ENCODE measurements around the gene SEPTIN12.

Gene SEPTIN12

GRCh38 chr16:4783951-4784336, 4.2 kb downstream of the SEPTIN12 start:
- no peak for DNase-seq

DNA sequence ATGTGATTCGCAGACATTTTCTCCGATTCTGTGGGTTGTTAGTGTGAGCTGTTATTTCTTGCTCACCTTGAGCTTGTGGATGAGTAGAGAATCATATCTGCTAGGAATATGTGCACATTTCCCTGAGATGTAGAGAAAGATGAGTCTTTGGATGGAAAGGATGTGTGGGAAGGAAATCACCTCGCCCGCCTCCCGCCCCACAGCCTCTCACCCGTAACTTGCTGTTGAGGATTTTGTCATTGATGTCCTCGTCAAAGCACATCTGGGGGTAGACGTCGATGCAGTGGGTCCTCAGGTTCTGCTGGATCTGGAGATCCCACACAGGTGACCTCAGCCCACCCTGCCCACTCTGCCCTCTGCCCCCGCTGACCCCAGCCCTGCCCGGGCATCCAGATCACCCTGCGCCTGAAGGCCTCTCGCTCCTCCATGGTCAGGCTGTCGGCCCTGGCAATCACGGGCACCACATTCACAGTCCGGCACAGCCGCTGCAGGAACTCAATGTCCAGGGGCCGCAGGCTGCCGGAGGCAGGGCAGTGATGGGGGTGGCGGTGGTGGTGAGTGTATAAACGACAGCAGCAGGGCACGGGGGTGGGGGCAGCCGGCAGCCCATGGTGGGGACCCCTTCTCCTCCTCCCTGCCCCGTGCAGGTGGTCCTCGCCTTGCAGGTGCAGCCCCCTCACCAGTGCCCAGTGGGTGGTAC, 4.7 kb downstream of the SEPTIN12 start:
- no peak for DNase-seq

DNA sequence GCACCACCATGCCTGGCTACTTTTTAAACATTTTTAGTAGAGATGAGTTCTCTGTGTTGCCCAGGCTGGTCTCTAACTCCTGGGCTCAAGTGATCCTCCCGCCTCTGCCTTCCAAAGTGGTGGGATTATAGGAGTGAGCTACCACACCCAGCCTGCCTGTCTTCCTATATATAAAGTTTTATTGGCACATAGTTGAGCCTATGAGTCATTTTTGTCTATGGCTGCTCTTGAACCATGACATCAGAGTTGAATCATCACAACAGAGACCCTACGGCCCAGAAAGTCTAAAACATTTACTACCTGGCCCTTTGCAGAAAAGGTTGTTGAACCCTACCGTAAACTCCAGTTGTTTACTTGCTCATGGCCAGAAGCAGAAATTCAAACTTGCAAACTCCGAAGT, 7.9 kb downstream of the SEPTIN12 start:
- no peak for DNase-seq

GRCh38 chr16:4778050-4778392, 10.1 kb downstream of the SEPTIN12 start:
- DNase-seq = no peak

- DNase-seq = no peak
Observed at GRCh38 chr16:4777339-4778049, 10.7 kb downstream of the SEPTIN12 start.

DNA sequence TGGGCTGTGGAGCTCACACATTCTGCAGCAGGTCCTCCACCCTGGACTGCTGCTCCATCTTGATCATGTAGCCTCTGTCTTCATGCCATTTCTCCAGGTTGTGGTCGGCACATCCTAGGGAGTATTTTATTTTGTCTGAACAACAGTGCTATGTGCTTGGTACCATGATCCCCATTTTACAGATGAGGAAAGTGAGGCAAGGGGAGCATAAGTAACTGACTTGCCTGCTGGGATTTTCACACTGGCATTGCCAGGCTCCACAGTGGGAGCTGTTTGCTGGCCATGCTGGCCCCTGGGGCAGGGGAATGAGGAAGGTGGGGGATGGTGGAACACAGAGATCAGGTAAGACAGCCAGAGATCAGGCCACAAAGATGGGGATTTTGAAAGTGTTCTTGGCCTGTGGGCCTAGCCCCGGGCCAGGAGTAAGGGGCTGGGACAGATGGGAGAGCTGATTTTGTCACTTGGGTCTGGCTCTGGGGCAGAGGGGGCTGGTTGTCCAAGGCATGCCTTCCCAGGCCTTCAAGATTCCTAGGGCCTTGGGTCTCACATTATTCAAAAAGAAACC, 11.9 kb downstream of the SEPTIN12 start:
- no peak for DNase-seq

- no peak for DNase-seq
Observed at GRCh38 chr16:4775005-4775404, 13.1 kb downstream of the SEPTIN12 start.

- no peak for DNase-seq
Observed at GRCh38 chr16:4772351-4772750, 15.8 kb downstream of the SEPTIN12 start.

GRCh38 chr16:4771646-4772045, 16.5 kb downstream of the SEPTIN12 start:
- no peak for DNase-seq

GRCh38 chr16:4769306-4769638, 18.9 kb downstream of the SEPTIN12 start:
- DNase-seq = no peak

DNA sequence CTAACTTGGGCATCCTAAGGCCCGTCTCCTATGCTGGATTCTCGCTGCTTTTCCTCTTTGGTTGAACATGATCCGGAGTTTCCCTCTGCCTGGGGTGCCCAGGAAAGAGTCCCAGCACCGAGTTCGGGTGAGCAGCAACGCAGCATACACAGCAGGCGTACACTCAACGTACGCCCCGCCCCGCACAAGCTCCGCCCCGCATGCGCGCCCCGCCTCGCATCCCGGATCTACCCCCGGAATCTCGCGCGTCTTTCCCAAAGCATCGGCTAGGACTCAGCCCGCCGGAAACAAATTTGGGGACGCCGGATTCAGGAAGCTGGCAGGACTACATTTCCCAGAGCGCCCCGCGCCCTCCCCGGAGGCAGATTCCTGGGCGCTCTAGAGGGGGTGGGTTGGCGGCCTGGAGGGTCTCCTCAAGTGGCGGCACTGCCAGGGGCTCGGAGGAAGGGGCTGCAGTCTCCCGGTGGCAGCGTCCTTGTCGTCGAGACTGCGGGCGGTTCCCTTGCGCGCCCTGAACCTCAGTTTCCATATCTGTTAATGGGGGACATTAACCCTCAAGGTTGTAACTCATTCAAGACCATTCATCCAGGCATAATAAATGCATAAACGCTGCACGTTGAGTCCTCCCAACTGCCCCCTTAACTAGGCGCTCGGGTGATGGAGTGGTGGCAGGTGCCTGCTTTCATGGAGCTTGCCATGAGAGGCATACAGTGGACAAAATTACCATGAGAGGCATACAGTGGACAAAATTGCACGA, 19.4 kb downstream of the SEPTIN12 start:
- peak; percentile 96 for DNase-seq

GRCh38 chr16:4767872-4768548, 20.1 kb downstream of the SEPTIN12 start:
- peak; percentile 18 for DNase-seq

DNA sequence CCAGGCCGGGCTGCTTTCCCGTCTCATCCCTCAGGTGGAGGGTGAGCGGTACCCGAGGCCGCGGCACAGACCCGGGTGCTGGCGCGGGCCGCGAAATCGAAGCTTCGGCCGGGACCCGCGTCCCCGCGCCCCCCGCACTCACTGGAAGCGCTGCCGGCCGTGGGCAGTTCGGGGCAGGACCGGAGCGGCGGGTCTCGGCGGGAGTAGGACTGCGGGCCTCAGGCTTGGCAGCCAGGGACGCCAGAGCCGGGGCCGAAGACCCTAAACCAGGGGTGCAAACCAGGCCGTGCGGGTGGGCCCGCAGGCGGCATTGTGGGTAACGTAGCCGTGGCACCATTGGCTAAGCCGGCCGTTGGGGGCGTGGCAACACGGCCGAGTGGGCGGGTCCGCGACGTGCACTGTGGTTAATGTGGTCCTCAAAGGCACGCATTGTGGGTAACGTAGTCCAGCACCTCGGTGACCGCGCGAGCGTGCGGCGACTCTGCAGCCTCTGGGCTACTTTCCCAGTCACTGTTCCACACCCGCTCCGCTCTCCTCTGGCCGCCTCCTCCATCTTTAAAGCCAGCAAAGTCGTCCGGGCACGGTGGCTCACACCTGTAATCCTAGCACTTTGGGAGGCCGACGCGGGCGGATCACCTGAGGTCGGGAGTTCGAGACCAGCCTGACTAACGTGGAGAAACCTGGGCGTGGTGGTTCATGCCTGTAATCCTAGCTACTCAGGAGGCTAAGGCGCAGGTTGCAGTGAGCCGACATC, 21.1 kb downstream of the SEPTIN12 start, which contains the start of gene ZNF500:
ZNF500 (minus strand) TSS at position 288 of the 754 bp plus-strand sequence. CDS start 1,184 bp downstream, outside the sequence.
- peak; percentile 95 for DNase-seq

GRCh38 chr16:4765511-4766474, 22.4 kb downstream of the SEPTIN12 start:
- DNase-seq = no peak

GRCh38 chr16:4763791-4764190, 24.4 kb downstream of the SEPTIN12 start:
- no peak for DNase-seq

DNA sequence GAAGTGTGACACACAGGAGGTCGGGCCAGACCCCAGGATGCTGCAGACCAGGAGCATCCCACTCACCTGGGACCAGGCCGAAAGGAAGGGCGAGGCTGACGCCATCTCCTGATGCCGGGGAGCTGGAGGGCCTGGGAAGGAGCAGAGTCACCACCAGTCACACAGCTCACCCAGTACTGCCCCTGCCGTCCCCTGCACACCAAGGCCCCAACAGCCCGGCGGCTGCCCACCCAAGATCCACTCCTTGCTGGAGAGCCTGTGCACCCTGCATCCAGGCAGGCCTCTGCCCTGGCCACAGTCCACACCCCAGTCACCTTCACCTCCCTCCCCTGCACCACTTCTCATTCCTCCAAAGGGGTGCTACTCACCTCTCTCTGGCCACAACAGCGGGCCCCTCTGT, 25.9 kb downstream of the SEPTIN12 start:
- no peak for DNase-seq

GRCh38 chr16:4760221-4760910, 27.8 kb downstream of the SEPTIN12 start:
- DNase-seq = no peak

GRCh38 chr16:4755687-4756086, 32.5 kb downstream of the SEPTIN12 start:
- DNase-seq = no peak

DNA sequence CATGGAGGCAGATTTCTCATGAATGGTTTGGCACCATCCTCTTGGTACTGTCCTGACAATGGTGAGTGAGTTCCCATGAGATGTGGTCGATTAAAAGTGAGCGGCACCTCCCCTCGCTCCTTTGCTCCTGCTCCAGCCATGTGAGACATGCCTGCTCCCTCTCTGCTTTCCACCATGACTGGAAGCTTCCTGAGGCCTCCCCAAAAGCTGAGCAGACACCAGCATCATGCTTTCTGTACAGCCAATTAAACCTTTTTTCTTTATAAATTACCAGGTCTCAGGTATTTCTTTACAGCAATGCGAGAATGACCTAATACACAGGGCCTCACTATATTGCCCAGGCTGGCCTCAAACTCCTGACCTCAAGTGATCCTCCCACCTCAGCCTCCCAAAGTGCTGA, 33.3 kb downstream of the SEPTIN12 start:
- no peak for DNase-seq

GRCh38 chr16:4753227-4753626, 34.9 kb downstream of the SEPTIN12 start:
- DNase-seq = no peak
